ENCODE measurements around the gene KIF13A. TPM values are rescaled to one million over a fixed set of nuclear protein-coding genes. Genes with fewer than 3 reads are reported as not detected.

KIF13A gene
- total and polyA plus RNA-seq, 10 of the 15 experiments (the other 5 are each of a cell fraction or from before 2014, with no cell fraction given), result 0.02 to 0.26 (median 0.13) TPM; not detected in 2

GRCh38 chr6:17886891-17887290 is 100.5 kb downstream of the KIF13A start:
- Histone ChIP-seq H3K9me3 (replicated peaks; ENCODE audit: control insufficient read depth, insufficient read depth, low read length) (no peaks in the 10 kb centered on the region), H3K79me2 (ENCODE audit: control insufficient read depth, insufficient read depth, low read length) (no peaks in the 10 kb centered on the region), H3K36me3 (ENCODE audit: control insufficient read depth in 2 of 2, insufficient read depth in 2 of 2, low read length in 1 of 2) (no peaks in the 10 kb centered on the region), H3K27me3 (replicated peaks in 1 of 2; ENCODE audit: control insufficient read depth in 2 of 2, insufficient read depth in 2 of 2, low read length in 1 of 2) (no peaks in the 10 kb centered on the region), H2AFZ (ENCODE audit: control insufficient read depth, low read depth, low read length) (no peak overlapping the region), H3K4me3 (no peak overlapping the region), H3K4me1 (ENCODE audit: control insufficient read depth, insufficient read depth, low read length) (peaks cover 18% of the 10 kb centered on the region), H4K20me1 (ENCODE audit: control insufficient read depth, insufficient read depth) (no peaks in the 10 kb centered on the region), H3K9ac (ENCODE audit: control insufficient read depth, insufficient read depth, low read length) (no peak overlapping the region), H3K27ac (ENCODE audit: control insufficient read depth, insufficient read depth) (no peak overlapping the region), H3K4me2 (ENCODE audit: control insufficient read depth, insufficient read depth) (no peak overlapping the region)
- intact Hi-C loops (cut with micrococcal nuclease; ENCODE audit: unreplicated experiment) (no loop called here), in situ Hi-C loops (cut with MboI) (no loop called here)
- ATAC-seq (no peak), FAIRE-seq (no peak), DNase-seq (ENCODE audit: low read depth, low spot score) (no peak)
- WGBS (ENCODE audit: insufficient coverage, insufficient replicate concordance, low lambda C conversion rate, missing lambda C conversion rate), result 94% methylated on average over 1 of the region's 1 CpG
- SMC1A ChIA-PET (ENCODE audit: uncharacterized antibody, unreplicated experiment), result no interaction called here
- TF ChIP-seq ZNF217 (IDR thresholded peaks at IDR 0.05) (no peak), IRF5 (IDR thresholded peaks at IDR 0.05; ENCODE audit: borderline replicate concordance) (no peak), JUNB (IDR thresholded peaks at IDR 0.05) (no peak), CBX5 (IDR thresholded peaks at IDR 0.05; ENCODE audit: low read depth) (no peak), BCL11A (IDR thresholded peaks at IDR 0.05; ENCODE audit: low read depth, low read length) (no peak), PKNOX1 (IDR thresholded peaks at IDR 0.05) (no peak), PAX8 (IDR thresholded peaks at IDR 0.05) (no peak), MAX (IDR thresholded peaks at IDR 0.05; ENCODE audit: low read depth, low read length) (no peak)
- CTCF ChIA-PET, result no interaction called here
- RAD21 ChIA-PET (ENCODE audit: unreplicated experiment), result no interaction called here
- no TSS peak for BruUV-seq (replicated peaks)
- POLR2A ChIA-PET, result no interaction called here

Data from GM12878 (cell line).